Measurements from ENCODE around the gene CNPPD1.

DNA sequence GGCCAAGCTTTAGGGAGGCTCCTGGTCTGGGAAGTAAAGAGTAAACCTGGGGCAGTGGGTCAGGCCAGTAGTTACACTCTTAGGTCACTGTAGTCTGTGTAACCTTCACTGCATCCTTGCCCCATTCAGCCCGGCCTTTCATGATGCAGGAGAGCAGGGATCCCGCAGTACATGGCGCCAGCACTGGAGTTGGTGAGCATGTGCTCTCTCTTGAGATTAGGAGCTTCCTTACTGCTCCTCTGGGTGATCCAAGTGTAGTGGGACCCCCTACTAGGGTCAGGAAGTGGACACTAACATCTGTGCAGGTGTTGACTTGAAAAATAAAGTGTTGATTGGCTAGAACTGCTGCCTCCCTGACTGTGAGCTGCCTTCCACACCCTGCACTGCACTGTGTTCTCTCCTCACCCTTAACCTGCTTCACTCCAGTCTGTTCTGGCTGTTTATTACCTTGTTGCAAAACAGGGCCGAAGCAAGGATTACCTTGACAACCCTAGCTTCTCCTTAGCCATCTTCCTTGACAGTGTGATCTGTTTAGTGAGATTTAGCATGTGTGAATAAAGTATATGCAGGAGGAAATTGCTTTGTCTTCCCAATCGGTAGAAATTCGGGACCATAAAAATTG lies 6.5 kb upstream of the CNPPD1 start:
- TF ChIP-seq POLR2A (IDR thresholded peaks at IDR 0.05; ENCODE audit: low read length), result no peak
- TF ChIP-seq GATA1 (IDR thresholded peaks at IDR 0.05; ENCODE audit: low read depth, low read length), result no peak
